IMR-90 (cell line): ENCODE results near the gene MX1.

ENCODE experiments used
- MAFK ChIP-seq: IDR thresholded peaks from 2 replicates; pipeline ENCODE4 v1.6.1; 2012; ENCODE audit warnings: low read depth, low read length, improper control_type of control experiment
- POLR2A ChIP-seq: IDR thresholded peaks from 2 replicates; pipeline ENCODE4 v1.6.1; 2012; ENCODE audit warnings: mild to moderate bottlenecking, low read depth, low read length
- RAD21 ChIP-seq: IDR thresholded peaks from 2 replicates; pipeline ENCODE4 v1.6.1; 2012; ENCODE audit warnings: low read length, improper control_type of control experiment
- RFX5 ChIP-seq: IDR thresholded peaks from 2 replicates; pipeline ENCODE4 v1.8.0; 2012; ENCODE audit warnings: low read depth, mild to moderate bottlenecking, low read length, moderate library complexity
- TF ChIP-seq, protein P1 (sequence below): conservative IDR thresholded peaks from 2 replicates; pipeline ENCODE4 v1.5.1; 2012; ENCODE audit warnings: mild to moderate bottlenecking, low read depth, low read length, improper control_type of control experiment
- TF ChIP-seq, protein P2 (sequence below): fragments of 150-350 bp; IDR thresholded peaks from 2 replicates; pipeline ENCODE4 v1.6.1; 2016; ENCODE audit warnings: low read depth, mild to moderate bottlenecking, low read length, moderate library complexity, borderline replicate concordance

DNA sequence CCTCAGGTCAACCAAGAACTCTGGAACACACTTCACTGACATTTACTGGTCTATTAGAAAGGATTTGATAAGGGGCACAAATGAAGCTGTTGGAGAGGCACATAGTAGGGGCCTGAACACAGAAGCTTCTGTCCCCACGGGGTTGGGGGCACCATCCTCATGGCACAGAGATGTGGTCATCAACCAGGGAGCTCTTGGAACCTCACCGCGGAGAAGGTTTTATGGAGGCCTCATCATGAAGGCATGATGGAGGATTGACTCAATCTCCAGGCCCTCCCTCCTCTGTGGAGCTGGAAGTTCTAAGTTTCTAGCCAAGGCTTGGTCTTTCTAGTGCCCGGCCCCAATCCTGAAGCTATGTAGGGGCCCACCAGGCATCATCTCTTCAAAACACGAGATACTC is 23.6 kb downstream of the MX1 start:
- no peak for TF ChIP-seq RAD21
- TF ChIP-seq, protein P1, sequence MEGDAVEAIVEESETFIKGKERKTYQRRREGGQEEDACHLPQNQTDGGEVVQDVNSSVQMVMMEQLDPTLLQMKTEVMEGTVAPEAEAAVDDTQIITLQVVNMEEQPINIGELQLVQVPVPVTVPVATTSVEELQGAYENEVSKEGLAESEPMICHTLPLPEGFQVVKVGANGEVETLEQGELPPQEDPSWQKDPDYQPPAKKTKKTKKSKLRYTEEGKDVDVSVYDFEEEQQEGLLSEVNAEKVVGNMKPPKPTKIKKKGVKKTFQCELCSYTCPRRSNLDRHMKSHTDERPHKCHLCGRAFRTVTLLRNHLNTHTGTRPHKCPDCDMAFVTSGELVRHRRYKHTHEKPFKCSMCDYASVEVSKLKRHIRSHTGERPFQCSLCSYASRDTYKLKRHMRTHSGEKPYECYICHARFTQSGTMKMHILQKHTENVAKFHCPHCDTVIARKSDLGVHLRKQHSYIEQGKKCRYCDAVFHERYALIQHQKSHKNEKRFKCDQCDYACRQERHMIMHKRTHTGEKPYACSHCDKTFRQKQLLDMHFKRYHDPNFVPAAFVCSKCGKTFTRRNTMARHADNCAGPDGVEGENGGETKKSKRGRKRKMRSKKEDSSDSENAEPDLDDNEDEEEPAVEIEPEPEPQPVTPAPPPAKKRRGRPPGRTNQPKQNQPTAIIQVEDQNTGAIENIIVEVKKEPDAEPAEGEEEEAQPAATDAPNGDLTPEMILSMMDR: no peak
- TF ChIP-seq MAFK: no peak
- no peak for TF ChIP-seq RFX5
- TF ChIP-seq, protein P2, sequence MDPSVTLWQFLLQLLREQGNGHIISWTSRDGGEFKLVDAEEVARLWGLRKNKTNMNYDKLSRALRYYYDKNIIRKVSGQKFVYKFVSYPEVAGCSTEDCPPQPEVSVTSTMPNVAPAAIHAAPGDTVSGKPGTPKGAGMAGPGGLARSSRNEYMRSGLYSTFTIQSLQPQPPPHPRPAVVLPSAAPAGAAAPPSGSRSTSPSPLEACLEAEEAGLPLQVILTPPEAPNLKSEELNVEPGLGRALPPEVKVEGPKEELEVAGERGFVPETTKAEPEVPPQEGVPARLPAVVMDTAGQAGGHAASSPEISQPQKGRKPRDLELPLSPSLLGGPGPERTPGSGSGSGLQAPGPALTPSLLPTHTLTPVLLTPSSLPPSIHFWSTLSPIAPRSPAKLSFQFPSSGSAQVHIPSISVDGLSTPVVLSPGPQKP: no peak
- no peak for TF ChIP-seq POLR2A
